DMS53 (cell line): ENCODE results near the gene TMEM39B.

Experiments
- DNase-seq: peaks from one replicate; lab custom pipeline; 2025; lab: John Stamatoyannopoulos, UW

Gene TMEM39B

DNA sequence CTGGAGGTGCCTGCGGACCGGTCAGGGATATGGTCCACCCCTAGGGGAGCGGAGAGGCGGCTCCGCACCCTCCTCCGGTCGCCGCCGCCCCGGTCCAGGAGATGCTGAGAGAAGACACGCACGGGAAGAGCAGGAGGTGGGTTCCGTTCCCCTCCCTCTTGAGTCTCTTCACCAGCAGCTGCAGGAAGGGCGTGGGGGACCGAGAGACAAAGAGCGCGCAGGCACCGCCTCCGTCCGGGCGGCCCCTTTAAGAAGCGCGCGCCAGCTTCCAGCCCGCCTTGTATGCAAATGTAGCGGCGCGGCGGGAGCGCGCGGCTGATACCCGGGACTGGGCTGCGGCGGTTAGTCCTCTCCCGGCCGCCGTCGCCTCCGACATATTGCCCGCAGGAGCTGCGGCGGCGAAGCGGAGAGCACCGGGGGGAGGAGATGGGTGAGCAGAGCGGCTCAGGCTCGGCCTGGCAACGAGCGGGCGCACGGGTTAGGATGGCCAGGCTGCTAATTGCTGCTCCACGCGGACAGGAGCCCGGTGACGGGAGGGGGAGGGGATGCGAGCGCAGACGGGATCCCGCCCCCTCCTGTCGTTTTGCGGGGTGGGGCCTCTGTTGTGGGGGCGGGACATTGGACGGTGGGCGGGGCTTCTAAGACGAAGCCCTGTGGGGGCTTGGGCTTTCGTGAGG is at the start of gene TMEM39B:
Gene TMEM39B, plus strand, starts transcription at position 318 of the 677 bp plus-strand sequence. Its CDS starts 109 bp downstream, at position 427.
- DNase-seq, result peak; percentile 99

DNA sequence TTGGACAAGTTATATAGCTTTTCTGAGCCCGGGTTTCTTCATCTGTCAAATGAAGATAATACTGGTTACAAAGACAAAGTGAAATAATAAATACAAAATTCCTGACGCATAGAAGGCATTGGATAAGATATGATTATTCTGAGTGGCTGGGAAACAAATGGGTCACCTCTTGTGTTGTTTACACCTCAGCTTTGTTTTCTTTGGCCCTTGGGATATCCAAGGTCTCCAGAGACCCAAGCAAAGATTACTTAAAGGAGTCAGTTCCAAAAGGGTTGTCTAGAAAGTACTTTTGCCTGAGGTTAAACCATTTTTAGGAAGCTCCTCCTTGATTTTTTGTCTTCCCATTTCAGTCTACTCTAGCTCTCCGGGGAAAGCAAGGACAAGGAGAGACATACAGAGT is 49.4 kb upstream of the TMEM39B start:
- no peak for DNase-seq

DNA sequence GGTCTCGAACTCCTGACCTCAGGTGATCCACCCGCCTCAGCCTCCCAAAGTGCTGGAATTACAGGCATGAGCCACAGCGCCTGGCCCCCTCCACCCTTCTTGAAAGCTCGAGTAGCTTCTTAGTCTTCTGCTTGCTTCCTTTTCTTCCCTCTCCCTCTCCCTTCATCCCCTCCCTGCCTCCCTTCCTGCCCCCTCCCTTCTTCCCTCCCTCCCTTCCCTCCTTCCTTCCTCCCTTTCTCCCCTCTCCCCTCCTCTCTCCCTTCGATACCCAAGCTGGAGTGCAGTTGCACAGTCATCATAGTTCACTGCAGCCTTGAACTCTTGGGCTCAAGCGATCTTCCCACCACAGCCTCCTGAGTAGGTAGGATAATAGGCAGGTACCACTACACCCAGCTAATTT is 47.2 kb upstream of the TMEM39B start:
- DNase-seq, result no peak

DNA sequence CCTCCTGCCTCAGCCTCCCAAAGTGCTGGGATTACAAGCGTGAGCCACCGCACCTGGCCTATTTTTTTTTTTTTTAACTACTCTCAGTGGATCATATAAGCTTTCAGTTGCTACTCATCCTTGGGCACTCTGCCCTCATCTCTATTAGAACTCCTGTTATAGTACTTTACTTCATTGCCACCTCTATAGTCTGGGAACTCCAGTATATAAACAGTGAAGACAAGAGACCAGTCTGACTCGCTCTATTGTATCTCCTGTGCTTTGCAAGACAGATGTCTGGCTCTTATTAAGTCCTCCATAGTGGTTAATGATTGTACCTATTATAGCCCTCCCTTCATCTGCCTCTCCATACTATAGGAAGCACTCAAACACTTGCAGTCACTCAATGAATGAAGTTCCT is 44.0 kb upstream of the TMEM39B start:
- peak; percentile 50 for DNase-seq

DNA sequence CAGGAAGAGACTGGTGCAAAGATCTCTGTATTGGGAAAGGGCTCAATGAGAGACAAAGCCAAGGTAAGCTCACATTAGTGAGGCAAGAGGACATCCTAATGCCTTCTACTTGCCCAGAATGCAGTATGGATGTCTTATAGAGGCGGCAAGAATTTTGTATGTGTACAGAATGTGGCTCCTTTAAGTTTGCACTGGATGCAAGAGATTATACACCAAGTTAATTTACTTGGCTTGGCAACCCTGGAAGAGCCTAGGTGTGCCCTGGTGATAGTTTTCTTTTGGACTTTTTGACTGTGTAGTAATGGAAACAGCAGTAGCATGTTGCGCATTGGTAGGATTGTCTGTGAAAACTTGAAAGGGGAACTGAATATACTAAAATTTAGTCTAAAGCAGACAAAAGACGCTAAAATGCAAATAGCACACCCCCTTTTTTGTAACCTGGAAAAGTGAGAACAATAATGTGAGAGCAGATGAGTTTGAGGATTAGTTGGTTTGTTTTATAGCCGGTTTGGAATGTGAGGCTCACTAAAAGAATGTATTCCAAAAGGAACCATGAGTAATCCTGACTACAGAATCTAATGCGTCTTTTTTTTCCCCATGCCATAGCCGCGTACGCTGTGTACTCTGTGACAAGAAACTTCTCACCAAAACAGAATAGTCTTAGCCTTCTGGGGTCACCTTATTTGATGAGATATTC is 41.0 kb upstream of the TMEM39B start:
- no peak for DNase-seq

DNA sequence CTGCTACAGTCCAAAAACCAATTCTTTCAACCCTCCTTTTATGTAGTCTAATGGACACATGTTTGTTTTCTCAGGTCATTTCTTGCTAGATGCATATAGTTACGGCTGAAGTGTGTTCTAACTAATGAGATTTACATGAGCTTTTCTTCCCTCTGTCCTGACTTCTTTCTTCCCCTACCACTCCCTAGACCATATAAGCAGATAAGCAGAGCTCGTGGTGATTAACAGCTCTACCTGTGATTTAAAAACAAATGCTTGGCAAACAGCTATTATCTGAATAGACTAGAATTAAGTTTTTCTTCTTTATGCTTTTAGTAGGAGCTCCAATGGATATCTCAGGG is 40.5 kb upstream of the TMEM39B start:
- DNase-seq, result no peak

DNA sequence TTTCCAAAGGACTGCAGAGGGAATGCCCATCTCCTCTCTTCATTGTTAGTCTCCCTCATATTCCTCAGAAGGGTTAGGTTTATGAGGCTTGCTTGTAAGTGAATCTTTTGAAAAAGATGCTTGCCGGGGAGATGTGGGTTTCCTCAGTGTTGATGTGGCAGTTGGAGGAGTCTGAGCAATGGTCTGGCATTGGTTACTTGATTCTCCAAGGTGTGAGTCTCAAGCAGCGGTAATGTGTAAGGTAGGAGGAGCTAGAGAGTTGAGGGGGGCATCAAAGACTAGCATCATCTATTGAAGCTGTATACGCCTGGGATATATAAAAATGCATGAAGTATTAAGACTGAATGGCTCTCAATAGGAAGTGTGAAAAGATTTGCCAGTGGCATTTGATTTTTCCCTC is 37.6 kb upstream of the TMEM39B start:
- DNase-seq, result no peak

DNA sequence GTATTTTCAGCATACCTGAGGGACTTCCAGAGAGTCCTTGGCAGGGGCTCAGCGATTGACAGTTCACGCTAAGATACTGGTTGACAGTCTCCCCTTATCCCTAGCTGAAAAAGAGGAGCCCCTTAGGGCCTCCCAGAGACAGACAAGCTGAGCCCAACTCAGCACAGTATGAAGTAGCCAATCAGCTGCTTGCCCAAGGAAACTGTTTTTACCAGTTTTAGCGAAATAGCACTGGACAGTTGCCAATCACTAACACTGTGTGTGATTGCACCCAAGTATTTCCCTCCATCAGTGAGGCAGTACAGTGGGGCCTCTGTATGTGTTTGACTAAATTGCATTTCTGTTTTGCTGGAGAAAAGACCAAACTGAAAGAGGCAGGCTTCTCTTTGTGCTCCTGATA is 32.0 kb upstream of the TMEM39B start:
- no peak for DNase-seq

DNA sequence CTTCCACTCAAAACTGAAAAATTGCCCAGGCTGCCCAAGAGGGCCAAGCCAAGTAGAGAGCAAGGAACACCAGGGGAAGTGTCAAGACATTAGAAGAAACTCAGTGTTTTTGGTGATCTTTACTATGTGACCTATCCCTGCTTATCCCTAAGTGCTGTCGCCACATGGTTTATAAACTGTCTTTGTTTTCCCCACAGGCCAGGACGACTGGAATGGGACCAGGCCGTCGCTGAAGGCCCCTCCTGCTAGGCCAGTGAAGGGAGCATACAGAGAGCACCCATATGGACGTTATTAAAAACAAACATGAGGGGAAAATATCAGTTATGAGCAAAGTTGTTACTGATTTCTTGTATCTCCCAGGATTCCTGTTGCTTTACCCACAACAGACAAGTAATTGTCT is 30.4 kb upstream of the TMEM39B start:
- DNase-seq, result no peak

DNA sequence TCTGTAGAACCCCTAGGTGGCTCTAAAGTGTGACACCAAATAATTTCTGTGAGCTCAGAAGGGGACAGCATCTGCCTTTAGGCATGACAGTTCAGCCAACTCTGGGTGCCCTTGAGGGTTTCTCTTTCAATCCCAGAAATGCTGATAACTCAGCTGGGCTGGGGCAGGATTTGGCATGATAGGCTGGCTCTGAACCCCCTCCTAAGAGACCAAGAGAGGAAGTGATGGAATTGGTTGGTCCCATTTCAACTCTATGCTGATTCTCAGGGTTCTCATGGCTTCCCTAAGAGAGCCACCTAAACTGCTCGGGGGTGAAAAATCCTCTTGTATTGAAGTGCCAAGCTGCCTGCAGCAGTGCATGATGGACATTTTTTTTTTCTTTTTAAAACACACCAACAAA is 28.5 kb upstream of the TMEM39B start:
- no peak for DNase-seq

DNA sequence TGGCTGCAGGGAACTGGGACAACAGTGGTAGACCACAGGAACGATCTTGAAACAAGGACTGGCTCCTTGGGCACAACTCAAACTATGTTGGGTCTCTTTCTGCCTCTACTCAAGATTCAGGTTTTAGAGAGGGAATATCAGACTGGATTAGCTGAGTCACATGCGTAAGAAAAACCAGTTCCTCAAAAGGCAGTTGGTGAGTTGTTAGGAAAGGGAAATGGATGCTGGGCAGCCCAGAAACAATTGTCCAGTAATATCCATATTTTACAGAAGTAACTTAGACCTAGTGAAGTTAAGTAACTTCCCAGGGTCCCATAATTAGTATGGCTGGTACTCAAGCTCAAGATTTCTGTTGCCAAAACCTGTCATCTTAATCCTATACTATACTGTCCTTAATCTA is 27.0 kb upstream of the TMEM39B start:
- no peak for DNase-seq

DNA sequence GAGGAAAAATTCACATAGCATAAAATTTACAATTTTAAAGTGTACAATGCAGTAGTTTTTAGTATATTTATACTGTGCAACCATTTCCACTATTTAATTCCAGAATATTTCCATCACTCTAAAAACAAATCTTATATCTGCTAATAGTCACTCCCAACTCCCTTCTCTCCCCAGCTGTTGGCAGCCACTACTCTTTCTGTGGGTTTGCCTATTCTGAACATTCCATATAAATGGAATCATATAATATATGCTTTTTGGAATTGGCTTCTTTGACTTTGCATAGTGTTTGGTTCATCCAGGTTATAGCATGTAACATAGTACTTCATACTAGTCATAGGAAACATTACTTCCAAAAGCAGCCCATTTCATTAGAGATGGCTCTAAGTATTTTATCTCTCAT is 25.0 kb upstream of the TMEM39B start:
- no peak for DNase-seq

DNA sequence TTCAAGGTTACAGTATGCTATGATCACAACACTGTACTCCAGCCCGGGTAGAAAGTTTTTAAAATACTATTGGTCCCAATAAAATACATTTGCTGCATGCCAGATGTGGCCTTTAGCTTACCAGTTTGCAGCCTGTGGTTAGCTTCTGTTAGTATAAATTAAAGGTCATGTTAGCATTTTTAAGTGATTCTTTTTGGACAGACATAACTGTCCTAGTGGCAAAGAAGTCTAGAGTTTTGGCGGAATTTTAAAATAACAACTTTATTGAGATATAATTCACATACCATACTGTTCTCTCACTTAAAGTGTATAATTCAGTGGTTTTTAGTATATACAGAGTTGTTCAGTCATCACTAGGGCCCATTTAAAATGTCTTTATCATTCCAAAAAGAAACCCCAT is 24.3 kb upstream of the TMEM39B start:
- DNase-seq, result no peak

DNA sequence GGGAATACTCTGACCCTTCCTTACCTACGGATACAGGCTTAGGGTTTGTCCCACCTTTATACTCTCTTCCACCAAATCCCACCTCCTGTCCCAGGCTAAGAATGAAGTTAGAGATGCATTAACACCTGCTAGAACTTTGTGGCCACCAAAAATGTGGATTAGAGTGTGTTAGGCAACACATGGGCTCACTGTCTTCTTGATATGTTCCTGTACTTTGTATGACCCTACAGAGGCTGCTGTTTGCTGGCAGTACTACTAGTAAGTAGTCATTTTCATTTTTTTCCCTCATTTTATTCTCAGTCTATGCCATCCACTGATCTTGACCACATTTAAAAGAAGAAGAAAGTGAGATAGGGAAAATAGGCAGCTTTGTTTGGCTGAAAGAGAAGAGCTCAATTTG is 21.0 kb upstream of the TMEM39B start:
- DNase-seq, result no peak

DNA sequence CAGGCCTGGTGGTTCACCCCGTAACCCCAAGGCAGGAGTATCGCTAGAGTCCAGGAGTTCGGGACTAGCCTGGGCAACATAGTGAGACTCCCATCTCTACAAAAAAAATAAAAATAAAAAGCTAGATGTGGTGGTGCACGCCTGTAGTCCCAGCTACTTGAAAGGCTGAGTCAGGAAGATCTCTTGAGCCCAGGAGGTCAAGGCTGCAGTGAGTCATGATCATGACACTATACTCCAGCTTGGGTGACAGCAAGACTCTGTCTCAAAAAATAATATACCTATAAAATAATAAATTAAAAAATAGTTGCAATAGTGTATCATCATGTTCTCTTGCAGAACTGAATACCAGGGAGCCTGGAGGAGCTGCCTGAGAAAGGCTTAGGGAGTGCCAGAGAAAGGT is 19.9 kb upstream of the TMEM39B start:
- DNase-seq, result peak; percentile 15

DNA sequence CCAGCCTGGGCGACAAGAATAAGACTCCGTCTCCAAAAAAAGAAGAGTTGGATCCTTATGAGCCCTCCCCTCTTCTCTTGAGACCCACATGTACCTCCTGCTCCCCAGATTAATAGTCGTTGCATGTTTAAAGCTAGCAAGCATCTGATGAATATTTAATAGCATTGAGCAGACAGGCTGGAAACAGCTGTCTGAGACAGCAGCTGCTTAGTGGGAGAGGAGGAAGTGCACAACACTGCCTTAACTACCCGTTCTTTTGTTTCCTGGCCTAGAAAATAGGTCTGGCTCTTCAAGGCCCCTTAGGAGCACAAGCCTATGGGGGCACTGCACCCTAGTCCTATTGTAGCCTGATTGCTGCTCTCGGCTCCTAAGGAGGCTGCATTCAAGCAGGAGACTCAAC is 17.3 kb upstream of the TMEM39B start:
- no peak for DNase-seq

DNA sequence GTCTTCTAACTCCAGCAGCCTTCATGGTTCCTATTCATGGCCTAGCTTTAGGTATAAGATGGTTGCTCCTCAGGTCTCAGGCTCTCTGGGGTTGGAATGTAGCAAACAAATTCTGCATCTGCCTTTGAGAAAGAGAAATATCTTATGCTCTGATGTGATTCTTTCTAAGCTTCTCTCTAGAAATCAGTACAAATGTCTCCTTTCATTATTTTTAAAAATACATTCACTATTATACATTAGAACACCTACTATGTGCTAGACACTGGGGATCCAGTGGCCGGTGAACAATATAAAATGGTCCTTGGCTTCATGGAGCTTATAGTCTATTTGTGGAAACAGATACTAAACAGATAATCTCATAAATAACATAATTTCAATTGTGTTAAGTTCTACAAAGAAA is 16.1 kb upstream of the TMEM39B start:
- DNase-seq, result no peak

DNA sequence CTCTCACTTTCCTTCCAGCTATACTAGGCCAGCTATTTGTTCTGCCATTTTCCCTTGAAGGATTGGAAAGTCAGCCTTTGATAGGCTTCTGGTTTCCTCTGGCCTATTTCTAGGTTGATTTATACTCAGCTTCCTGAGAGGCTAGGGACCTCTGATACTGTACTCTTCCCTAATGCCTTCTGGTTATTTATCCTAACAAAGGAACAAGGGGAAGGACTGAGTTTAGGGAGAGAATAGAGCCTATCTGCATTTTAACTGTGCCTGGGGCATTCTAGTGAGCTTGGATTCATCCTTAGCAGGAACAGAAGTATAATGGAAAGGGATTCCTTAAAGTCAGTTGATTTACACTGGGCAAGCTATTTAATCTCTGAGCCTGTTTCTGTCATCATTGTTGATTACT is 11.8 kb upstream of the TMEM39B start:
- no peak for DNase-seq

DNA sequence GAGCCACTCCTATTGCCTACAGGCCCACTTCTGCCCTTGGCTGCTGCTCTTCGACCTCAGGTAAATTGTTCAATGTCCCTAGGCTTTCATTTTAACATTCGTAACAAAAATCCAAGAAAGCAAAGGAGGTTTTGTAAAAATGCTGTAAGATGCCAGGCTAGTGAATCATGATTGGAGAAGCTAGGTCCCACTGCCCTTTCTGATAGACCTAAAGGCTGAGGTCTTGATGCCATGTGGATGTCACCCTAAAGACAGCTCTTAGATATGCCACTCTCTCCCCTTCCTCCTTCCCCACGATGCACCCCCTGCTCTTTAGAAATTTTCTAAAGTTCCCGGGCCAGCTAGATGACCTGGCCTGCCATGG is 9.9 kb upstream of the TMEM39B start:
- no peak for DNase-seq

DNA sequence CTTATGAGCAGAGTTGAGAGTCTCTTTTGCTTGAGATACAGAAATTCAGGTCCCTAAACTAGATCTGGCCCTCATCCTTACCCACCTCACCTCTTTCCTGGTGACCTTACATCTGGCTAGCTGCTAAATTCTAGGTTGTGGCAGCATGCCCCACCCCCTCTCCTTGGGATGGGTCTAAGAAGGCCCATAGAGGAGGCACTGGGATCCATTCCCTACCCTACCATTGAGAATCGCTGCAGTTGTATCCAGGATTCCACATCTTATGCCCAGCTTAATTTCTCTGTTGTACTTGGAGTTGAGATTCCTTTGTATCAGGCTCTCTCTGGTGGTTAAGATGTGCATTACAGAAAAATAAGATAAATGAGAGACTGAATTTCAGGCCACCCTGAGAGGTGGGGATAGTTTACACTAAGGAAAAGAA is 9.5 kb upstream of the TMEM39B start:
- DNase-seq, result peak; percentile 69

DNA sequence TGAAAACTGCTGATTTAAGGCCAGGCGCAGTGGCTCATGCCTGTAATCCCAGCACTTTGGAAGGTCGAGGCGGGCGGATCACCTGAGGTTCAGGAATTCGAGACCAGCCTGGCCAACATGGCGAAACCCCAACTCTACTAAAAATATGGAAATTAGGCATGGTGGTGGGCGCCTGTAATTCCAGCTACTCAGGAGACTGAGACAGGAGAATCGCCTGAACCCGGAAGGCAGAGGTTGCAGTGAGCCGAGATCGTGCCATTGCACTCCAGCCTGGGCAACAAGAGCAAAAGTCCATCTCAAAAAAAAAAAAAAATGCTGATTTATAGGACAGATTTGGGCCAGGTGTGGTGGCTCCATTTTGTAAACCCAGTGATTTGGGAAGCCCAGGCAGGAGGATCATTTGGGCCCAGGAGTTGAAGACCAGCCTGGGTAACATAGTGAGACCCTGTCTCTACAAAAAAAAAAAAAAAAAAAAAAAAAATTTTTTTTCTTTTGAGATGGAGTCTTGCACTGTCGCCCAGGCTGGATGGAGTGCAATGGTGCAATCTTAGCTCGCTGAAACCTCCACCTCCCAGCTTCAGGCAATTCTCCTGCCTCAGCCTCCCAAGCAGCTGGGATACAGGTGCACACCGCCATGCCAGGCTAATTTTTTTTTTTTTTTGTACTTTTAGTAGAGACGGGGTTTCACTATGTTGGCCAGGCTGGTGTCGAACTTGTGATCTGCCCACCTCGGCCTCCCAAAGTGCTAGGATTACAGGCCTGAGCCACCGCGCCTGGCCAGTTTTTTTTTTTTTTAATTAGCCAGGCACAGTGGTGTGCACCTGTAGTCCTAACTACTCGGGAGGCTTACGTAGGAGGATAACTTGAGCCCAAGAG is 6.9 kb upstream of the TMEM39B start:
- peak; percentile 47 for DNase-seq

DNA sequence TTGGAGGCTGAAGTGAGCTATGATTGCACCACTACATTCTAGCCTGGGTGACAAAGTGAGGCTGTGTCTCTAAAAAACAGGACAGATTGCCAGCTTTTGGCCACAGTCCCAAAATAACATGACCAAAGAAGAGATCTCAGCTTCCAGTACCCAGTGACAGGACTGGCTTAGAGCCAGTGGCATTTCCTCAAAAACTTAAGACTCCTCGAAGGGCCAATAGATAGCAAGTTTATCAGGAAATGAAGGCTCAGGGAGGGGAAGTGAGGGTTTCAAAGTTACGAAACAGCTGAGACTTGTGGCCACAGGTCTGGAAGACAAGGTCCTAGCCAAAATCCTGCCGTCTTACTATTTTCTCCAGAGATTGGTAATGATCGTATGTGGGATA is 6.3 kb upstream of the TMEM39B start:
- DNase-seq, result peak; percentile 29

DNA sequence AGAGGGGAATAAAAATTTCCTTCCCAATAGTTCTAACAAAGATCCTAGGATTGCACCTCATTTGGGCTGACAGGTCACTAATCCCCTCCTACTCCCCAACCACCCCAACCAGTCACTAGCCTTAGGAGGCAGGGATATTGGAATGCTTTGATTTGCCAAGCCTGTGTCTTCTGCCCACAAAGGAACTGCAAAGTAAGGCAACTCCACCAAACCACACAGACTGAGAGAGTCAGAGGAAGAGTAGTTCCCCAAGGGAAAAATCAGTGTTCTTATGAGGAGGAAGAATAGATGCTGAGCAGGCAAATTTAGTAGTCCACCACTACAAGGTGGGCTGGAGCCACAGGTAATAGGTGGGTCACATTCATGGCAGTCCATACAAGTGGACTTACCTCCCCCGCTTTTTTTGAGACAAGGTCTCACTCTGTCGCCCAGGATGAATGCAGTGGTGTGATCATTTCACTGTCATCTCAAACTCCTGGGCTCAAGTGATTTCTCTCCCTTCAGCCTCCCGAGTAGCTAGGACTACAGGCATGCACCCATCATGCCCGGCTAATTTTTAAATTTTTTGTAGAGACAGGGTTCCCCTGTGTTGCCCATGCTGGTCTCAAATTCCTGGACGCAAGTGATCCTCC is 3.7 kb upstream of the TMEM39B start:
- no peak for DNase-seq
